Uterus (tissue), 4 donors: Measurements from ENCODE around the gene FDXR. TPM values are rescaled to one million over a fixed set of nuclear protein-coding genes. Genes with fewer than 3 reads are reported as not detected.

Experiments
- DNase-seq, 2 donors: peaks; one replicate each; pipeline ENCODE4 v3.0.0-alpha.2; 2019 to 2020
- H3K27ac ChIP-seq, 2 donors: fragments of 200-600 bp; sonication (generic); 1 replicate in 1 of 2; 2 replicates in 1 of 2; pipeline ENCODE4 v1.5.1; 2016 to 2018
- H3K27me3 ChIP-seq, 2 donors: fragments of 200-600 bp; sonication (generic); one replicate each; pipeline ENCODE4 v1.5.1; 2018 to 2019; ENCODE audit warnings: control low read depth in 1 of 2
- H3K36me3 ChIP-seq, 2 donors: fragments of 200-600 bp; sonication (generic); one replicate each; pipeline ENCODE4 v1.5.1; 2019; ENCODE audit warnings: control low read depth in 1 of 2
- H3K4me1 ChIP-seq, 2 donors: fragments of 200-600 bp; sonication (generic); one replicate each; pipeline ENCODE4 v1.5.1; 2018 to 2019; ENCODE audit warnings: control low read depth in 1 of 2
- H3K4me3 ChIP-seq, 2 donors: fragments of 200-600 bp; sonication (generic); 1 replicate in 1 of 2; 2 replicates in 1 of 2; pipeline ENCODE4 v1.5.1; 2018 to 2019; ENCODE audit warnings: mild to moderate bottlenecking in 1 of 2
- H3K9me3 ChIP-seq, 2 donors: fragments of 200-600 bp; sonication (generic); one replicate each; pipeline ENCODE4 v1.5.1; 2019; ENCODE audit warnings: control low read depth in 1 of 2
- POLR2A ChIP-seq, 2 donors: fragments of 450-650 bp; IDR thresholded peaks; one replicate each; pipeline ENCODE4 v1.6.1; 2016; ENCODE audit warnings: antibody characterized with exemption in 2 of 2, mild to moderate bottlenecking in 1 of 2, moderate library complexity in 1 of 2
- intact Hi-C: fragments of 100-400 bp; cut with DNase I; formaldehyde crosslinking; loops from one replicate; pipeline ENCODE4 v1.15.1; 2023; ENCODE audit warnings: low total_unique reads
- total RNA-seq, 4 donors: library from RNA; depleted of rRNA in 3 of 4; stranded (reverse); fragments of >200 nt in 3 of 4; gene quantifications; one replicate each; pipeline versions ENCODE4 v1.1.0 to v1.2.4, GENCODE V29; 2014 to 2023
- TF ChIP-seq, protein P1 (sequence below), 4 experiments: fragments of 200-600 bp in 2 of 4; fragments of 450-650 bp in 2 of 4; sonication (generic) in 2 of 4; IDR thresholded peaks; one replicate each; pipeline ENCODE4 v1.5.1; 2016 to 2019; ENCODE audit warnings: antibody characterized with exemption in 4 of 4, mild to moderate bottlenecking in 2 of 4, moderate library complexity in 1 of 4
- donor health status: DM: yes; HTN: yes; CAD: no.

Gene FDXR
- total RNA-seq, 4 donors from 2014 or later: 5.1 to 13.4 (median 7.2) TPM; not detected in 1

DNA sequence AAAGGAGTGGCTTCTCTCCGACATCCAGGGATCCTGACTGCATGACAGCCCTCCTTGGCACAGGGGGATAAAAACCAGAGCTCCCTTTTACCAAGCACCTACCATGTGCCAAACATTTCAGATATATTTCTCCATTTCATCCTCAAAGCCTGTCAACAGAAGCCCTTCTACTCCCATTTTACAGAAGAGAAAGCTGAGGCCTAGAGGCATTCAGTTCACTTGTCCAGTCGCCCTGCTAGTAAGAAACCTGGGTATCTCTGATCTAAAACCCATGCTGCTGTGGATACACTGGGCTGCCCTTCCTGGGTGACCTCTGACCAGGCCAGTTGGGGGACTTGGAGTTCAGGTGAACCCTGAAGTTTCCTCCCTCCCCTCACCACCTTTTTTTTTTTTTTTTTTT is 5.9 kb upstream of the FDXR start:
- no peaks in the 10 kb centered on the region for H3K9me3 ChIP-seq
- DNase-seq: no peak
- no peaks in the 10 kb centered on the region for H3K4me1 ChIP-seq
- TF ChIP-seq, protein P1, sequence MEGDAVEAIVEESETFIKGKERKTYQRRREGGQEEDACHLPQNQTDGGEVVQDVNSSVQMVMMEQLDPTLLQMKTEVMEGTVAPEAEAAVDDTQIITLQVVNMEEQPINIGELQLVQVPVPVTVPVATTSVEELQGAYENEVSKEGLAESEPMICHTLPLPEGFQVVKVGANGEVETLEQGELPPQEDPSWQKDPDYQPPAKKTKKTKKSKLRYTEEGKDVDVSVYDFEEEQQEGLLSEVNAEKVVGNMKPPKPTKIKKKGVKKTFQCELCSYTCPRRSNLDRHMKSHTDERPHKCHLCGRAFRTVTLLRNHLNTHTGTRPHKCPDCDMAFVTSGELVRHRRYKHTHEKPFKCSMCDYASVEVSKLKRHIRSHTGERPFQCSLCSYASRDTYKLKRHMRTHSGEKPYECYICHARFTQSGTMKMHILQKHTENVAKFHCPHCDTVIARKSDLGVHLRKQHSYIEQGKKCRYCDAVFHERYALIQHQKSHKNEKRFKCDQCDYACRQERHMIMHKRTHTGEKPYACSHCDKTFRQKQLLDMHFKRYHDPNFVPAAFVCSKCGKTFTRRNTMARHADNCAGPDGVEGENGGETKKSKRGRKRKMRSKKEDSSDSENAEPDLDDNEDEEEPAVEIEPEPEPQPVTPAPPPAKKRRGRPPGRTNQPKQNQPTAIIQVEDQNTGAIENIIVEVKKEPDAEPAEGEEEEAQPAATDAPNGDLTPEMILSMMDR (IDR thresholded peaks at IDR 0.05): no peak
- TF ChIP-seq POLR2A (IDR thresholded peaks at IDR 0.05): no peak
- no peaks in the 10 kb centered on the region for H3K27me3 ChIP-seq
- H3K4me3 ChIP-seq: no peak overlapping the region
- intact Hi-C loops: no loop called here
- no peak overlapping the region for H3K27ac ChIP-seq
- H3K36me3 ChIP-seq: no peaks in the 10 kb centered on the region

DNA sequence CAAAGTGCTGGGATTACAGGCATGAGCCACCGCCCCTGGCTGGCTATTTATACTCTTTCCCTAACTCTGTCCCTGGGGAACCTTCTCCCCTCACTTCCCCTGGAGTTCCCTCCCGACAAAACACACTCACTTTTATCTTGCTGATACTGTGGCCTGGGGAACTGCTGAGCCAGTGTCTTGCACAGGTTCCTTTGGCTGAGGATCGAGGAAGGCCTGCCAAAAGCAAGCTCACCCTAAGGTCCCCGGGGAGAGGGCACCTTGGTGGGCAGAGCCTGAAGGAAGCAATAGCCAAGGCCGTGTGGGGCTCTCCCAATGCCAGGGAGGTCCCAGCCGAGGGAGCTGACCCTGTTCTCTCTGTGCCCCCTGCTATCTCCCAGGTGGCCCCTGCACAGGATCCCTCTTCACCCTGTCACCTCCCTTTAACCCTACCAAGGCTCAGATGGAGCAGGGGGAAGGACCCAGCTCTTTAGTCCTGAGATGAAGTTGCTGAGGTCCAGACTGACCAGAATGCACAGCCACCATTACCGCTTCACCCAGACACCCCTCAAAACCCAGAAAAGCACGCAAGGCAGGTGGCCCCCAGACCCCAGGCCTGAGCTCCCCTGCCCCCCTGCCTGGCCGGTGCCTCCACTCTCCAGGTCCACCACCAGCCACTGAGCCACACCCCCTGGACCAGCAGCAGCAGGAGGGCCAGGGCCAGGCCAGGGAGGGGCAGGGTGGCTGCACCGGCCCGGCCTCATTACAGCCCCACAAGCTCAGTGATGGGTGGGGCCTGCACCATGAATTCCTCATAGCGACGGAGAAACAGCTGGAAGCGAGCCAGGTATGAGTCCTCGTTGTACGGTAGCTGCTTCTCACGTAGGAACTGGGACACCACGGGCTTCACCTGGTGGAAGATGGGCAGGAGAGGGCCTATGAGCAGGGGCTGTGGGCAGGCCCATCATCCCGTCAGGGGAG is 5.1 kb upstream of the FDXR start:
- H3K4me3 ChIP-seq: no peak overlapping the region
- no peaks in the 10 kb centered on the region for H3K9me3 ChIP-seq
- no peaks in the 10 kb centered on the region for H3K4me1 ChIP-seq
- TF ChIP-seq POLR2A (IDR thresholded peaks at IDR 0.05): no peak
- TF ChIP-seq, protein P1 (IDR thresholded peaks at IDR 0.05): no peak
- intact Hi-C loops: no loop called here
- no peak for DNase-seq
- H3K27ac ChIP-seq: no peak overlapping the region
- no peaks in the 10 kb centered on the region for H3K27me3 ChIP-seq
- H3K36me3 ChIP-seq: no peaks in the 10 kb centered on the region

DNA sequence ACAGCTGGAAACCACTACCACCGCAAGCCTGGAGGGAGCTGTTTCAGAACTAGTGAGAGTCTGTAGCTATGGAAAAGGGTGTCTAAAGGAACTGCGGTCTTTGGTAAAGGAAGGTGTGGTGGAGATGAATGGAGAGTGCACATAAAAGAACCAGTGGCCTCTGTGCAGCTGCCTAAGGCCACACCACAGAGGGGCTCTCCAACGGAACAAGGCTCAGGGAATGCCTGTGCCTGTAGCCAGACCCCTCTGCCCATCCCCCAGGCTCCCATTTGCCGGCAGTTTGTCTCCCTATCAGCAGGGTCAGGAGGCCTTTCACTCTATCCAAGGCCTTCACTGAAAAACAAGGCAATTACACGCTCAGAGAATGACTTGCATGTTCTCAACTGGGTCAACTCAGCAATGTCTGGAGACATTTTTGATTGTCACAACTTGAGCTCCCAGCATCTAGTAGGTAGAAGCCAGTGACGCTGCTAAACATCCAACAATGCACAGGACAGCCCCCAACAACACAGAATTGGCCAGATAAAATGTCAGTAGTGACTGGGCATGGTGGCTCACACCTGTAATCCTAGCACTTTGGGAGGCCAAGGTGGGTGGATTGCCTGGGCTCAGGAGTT is 3.3 kb upstream of the FDXR start:
- H3K27me3 ChIP-seq: no peaks in the 10 kb centered on the region
- H3K4me1 ChIP-seq: peaks cover 3 to 13% of the 10 kb centered on the region in 2 donors
- TF ChIP-seq POLR2A (IDR thresholded peaks at IDR 0.05): no peak
- TF ChIP-seq, protein P1 (IDR thresholded peaks at IDR 0.05): no peak
- DNase-seq: no peak
- intact Hi-C loops: no loop called here
- H3K9me3 ChIP-seq: no peaks in the 10 kb centered on the region
- no peaks in the 10 kb centered on the region for H3K36me3 ChIP-seq
- no peak overlapping the region for H3K4me3 ChIP-seq
- H3K27ac ChIP-seq: no peak overlapping the region

DNA sequence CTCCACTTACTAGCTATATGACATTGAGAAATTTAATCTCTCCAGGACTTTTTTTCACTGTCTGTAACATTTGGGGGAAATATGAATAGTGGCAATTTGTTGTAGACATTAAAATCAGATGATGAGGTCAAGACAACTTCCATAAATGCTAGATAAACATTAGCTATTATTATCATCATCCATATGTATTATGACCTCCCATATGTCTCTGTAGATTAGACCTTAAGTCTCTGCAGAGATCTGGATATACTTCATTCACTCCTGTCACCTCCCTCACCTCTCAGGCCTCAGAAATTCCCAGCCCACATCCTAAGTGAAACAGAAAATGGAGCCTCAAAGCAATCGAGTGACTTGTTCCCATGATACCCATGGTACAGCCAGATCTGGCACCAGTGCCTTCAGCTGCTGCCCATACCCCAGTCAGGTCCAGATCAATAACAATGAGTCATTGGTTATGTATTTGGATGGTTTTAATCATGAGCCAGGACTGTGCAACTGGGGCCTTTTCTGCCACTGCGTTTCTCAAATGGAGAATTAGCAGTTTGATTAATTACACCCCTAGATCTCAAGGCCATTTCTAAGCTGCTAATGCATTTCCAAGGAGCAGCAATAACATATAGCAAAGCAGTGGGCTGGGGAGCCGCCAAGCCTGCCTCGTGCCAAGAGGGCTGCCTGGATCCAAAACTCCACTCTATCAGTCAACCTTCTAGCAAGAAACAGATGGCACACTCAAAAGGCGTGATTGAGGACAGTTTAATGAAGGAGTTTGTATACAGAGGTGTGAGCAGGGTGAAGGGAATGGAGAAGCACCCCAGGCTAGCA is 2.6 kb upstream of the FDXR start:
- no peak overlapping the region for H3K27ac ChIP-seq
- H3K4me1 ChIP-seq: peaks cover 3 to 13% of the 10 kb centered on the region in 2 donors
- intact Hi-C loops: no loop called here
- no peaks in the 10 kb centered on the region for H3K27me3 ChIP-seq
- TF ChIP-seq, protein P1 (IDR thresholded peaks at IDR 0.05): no peak
- no peak for DNase-seq
- H3K4me3 ChIP-seq: no peak overlapping the region
- no peaks in the 10 kb centered on the region for H3K36me3 ChIP-seq
- no peaks in the 10 kb centered on the region for H3K9me3 ChIP-seq
